IMR-90 (cell line): ENCODE results near the gene TSSK3. TPM values are rescaled to one million over a fixed set of nuclear protein-coding genes. Genes with fewer than 3 reads are reported as not detected.

ENCODE experiments used
- ATAC-seq: fragments of 200-7000 bp; cut with Tn5 transposase; 2 replicates; pipeline ENCODE4 v1.9.1; 2020; ENCODE audit warnings: low read depth, mild to moderate bottlenecking, moderate library complexity
- BruUV-seq: library from RNA; stranded (reverse); fragments of 400-500 nt; replicated peaks from 2 replicates; lab custom pipeline; 2021; lab: Mats Ljungman, UMichigan
- CTCF ChIA-PET: fragments of 300-600 bp; formaldehyde crosslinking; extraction: SDS; loops from one replicate; lab custom pipeline; 2021; ENCODE audit warnings: antibody characterized with exemption; lab: Yijun Ruan, JAX
- POLR2A ChIA-PET: fragments of 300-600 bp; sonication (Branson Sonifier 250); formaldehyde crosslinking; loops from one replicate; lab custom pipeline; 2022; ENCODE audit warnings: antibody characterized with exemption; ENCODE audit not compliant: unreplicated experiment; lab: Charles Lee
- DNase-seq: peaks from one replicate; pipeline ENCODE4 v3.0.0; 2013
- H2AFZ ChIP-seq: replicated peaks from 2 replicates; pipeline ENCODE3; 2013; ENCODE audit warnings: low read length, mild to moderate bottlenecking; ENCODE audit not compliant: poor library complexity
- H2AK5ac ChIP-seq: 2 replicates; pipeline ENCODE4 v1.6.1; 2013; ENCODE audit warnings: low read depth, low read length, inconsistent platforms
- H2AK9ac ChIP-seq: replicated peaks from 2 replicates; pipeline ENCODE3; 2013; ENCODE audit warnings: mild to moderate bottlenecking, low read depth, low read length, moderate library complexity; ENCODE audit not compliant: poor library complexity
- H2BK120ac ChIP-seq: 2 replicates; pipeline ENCODE4 v1.6.1; 2013; ENCODE audit warnings: low read depth, low read length, inconsistent platforms
- H2BK15ac ChIP-seq: 3 replicates; pipeline ENCODE4 v1.6.1; 2013; ENCODE audit warnings: low read depth, low read length, inconsistent platforms
- H2BK20ac ChIP-seq: 2 replicates; pipeline ENCODE4 v1.6.1; 2013; ENCODE audit warnings: low read depth, mild to moderate bottlenecking, inconsistent platforms, low read length, moderate library complexity
- H2BK5ac ChIP-seq: 2 replicates; pipeline ENCODE4 v1.6.1; 2013; ENCODE audit warnings: mild to moderate bottlenecking, low read depth, low read length, inconsistent platforms; ENCODE audit not compliant: poor library complexity, severe bottlenecking
- H3K14ac ChIP-seq: replicated peaks from 2 replicates; pipeline ENCODE4 v1.6.1; 2013; ENCODE audit warnings: low read depth, low read length, inconsistent platforms
- H3K18ac ChIP-seq: 2 replicates; pipeline ENCODE4 v1.6.1; 2013; ENCODE audit warnings: low read depth, low read length, control low read depth
- H3K23ac ChIP-seq: 2 replicates; pipeline ENCODE4 v1.6.1; 2013; ENCODE audit warnings: low read depth, low read length, inconsistent platforms
- H3K27ac ChIP-seq: 2 replicates; pipeline ENCODE4 v1.5.1; 2013; ENCODE audit warnings: mild to moderate bottlenecking, control low read depth, low read length; ENCODE audit not compliant: insufficient read depth
- H3K27me3 ChIP-seq: 2 replicates; pipeline ENCODE4 v1.6.1; 2013; ENCODE audit warnings: low read length; ENCODE audit not compliant: control insufficient read depth, insufficient read depth
- H3K36me3 ChIP-seq: 2 replicates; pipeline ENCODE4 v1.6.1; 2013; ENCODE audit warnings: low read length, mixed read lengths; ENCODE audit not compliant: control insufficient read depth, insufficient read depth
- H3K4ac ChIP-seq: 2 replicates; pipeline ENCODE4 v1.6.1; 2013; ENCODE audit warnings: low read depth, low read length, inconsistent platforms
- H3K4me1 ChIP-seq: 2 replicates; pipeline ENCODE4 v1.6.1; 2013; ENCODE audit warnings: low read length, mixed read lengths; ENCODE audit not compliant: control insufficient read depth, insufficient read depth
- H3K4me2 ChIP-seq: 2 replicates; pipeline ENCODE4 v1.6.1; 2013; ENCODE audit warnings: low read depth, mild to moderate bottlenecking, control low read depth, low read length, moderate library complexity
- H3K4me3 ChIP-seq: 2 replicates; pipeline ENCODE4 v1.5.1; 2013; ENCODE audit warnings: low read depth, mild to moderate bottlenecking, control low read depth, low read length, moderate library complexity; ENCODE audit not compliant: insufficient read depth
- H3K56ac ChIP-seq: 2 replicates; pipeline ENCODE4 v1.6.1; 2013; ENCODE audit warnings: low read length, inconsistent platforms; ENCODE audit not compliant: insufficient read depth; ENCODE audit errors: extremely low read depth
- H3K79me1 ChIP-seq, 2 experiments: 2 replicates each; pipeline ENCODE4 v1.6.1; 2013; ENCODE audit warnings: low read length in 2 of 2, inconsistent platforms in 1 of 2, low read depth in 1 of 2
- H3K9ac ChIP-seq: 2 replicates; pipeline ENCODE4 v1.6.1; 2013; ENCODE audit warnings: low read depth, low read length, control low read depth
- H3K9me1 ChIP-seq: 2 replicates; pipeline ENCODE4 v1.6.1; 2013; ENCODE audit warnings: low read length, inconsistent platforms; ENCODE audit not compliant: insufficient read depth
- H3K9me3 ChIP-seq: 2 replicates; pipeline ENCODE4 v1.6.1; 2013; ENCODE audit warnings: low read length; ENCODE audit not compliant: control insufficient read depth, insufficient read depth
- H4K20me1 ChIP-seq: 2 replicates; pipeline ENCODE4 v1.6.1; 2013; ENCODE audit warnings: low read length, inconsistent platforms; ENCODE audit not compliant: insufficient read depth
- H4K5ac ChIP-seq: 2 replicates; pipeline ENCODE4 v1.6.1; 2013; ENCODE audit warnings: mild to moderate bottlenecking, low read depth, low read length, control low read depth
- H4K8ac ChIP-seq, 2 experiments: 2 replicates each; pipeline ENCODE4 v1.6.1; 2013; ENCODE audit warnings: low read depth in 2 of 2, low read length in 2 of 2, control low read depth in 1 of 2, inconsistent platforms in 1 of 2
- H4K91ac ChIP-seq: 2 replicates; pipeline ENCODE4 v1.6.1; 2013; ENCODE audit warnings: low read depth, low read length, inconsistent platforms; ENCODE audit not compliant: insufficient read depth
- CEBPB ChIP-seq: IDR thresholded peaks from 2 replicates; pipeline ENCODE4 v1.6.1; 2012; ENCODE audit warnings: low read depth, low read length, improper control_type of control experiment
- CTCF ChIP-seq: conservative IDR thresholded peaks from 2 replicates; pipeline ENCODE4 v1.5.1; 2012; ENCODE audit warnings: mild to moderate bottlenecking, low read depth, low read length, improper control_type of control experiment
- FOS ChIP-seq: fragments of 150-350 bp; IDR thresholded peaks from 2 replicates; pipeline ENCODE4 v1.6.1; 2016; ENCODE audit warnings: low read depth, low read length
- MAZ ChIP-seq: IDR thresholded peaks from 2 replicates; pipeline ENCODE4 v1.6.1; 2012; ENCODE audit warnings: low read depth, mild to moderate bottlenecking, low read length, improper control_type of control experiment, moderate library complexity, borderline replicate concordance
- NFE2L2 ChIP-seq: fragments of 150-350 bp; IDR thresholded peaks from 2 replicates; pipeline ENCODE4 v1.6.1; 2016; ENCODE audit warnings: low read depth, mild to moderate bottlenecking, low read length
- RFX5 ChIP-seq: IDR thresholded peaks from 2 replicates; pipeline ENCODE4 v1.8.0; 2012; ENCODE audit warnings: low read depth, mild to moderate bottlenecking, low read length, moderate library complexity
- WGBS, 2 experiments: methylation state at CpG; one replicate each; pipeline versions ENCODE4 v1.1.5 to v1.1.7; 2013; ENCODE audit warnings: missing lambda C conversion rate in 2 of 2; ENCODE audit not compliant: insufficient read length in 1 of 2; ENCODE audit errors: extremely low coverage in 2 of 2; 5-methylcytosine and 5-hydroxymethylcytosine counted together
- dilution Hi-C: fragments of 300-500 bp; cut with HindIII; formaldehyde crosslinking; loops from one replicate; pipeline ENCODE4 v1.14.3; 2018; ENCODE audit warnings: low sequenced_read_pairs; ENCODE audit not compliant: unreplicated experiment
- in situ Hi-C: fragments of 300-500 bp; cut with MboI; formaldehyde crosslinking; loops from 3 replicates; pipeline ENCODE4 v1.14.3; 2019; ENCODE audit warnings: low sequenced_read_pairs, inconsistent platforms, mixed read lengths
- intact Hi-C: fragments of 100-400 bp; cut with micrococcal nuclease; formaldehyde crosslinking; loops from 2 replicates; pipeline ENCODE4 v1.10.0; 2022
- polyA plus RNA-seq, 3 experiments: library from polyadenylated mRNA; depleted of rRNA; stranded (reverse); fragments of >200 nt; gene quantifications; 2 replicates each; pipeline ENCODE4 v1.2.3, GENCODE V29; 2012; ENCODE audit warnings: low replicate concordance in 1 of 3
- total RNA-seq: library from RNA; depleted of rRNA; stranded (reverse); fragments of >200 nt; gene quantifications from 2 replicates; pipeline ENCODE4 v1.2.3, GENCODE V29; 2012

Gene TSSK3
- total and polyA plus RNA-seq, 2 of the 4 experiments (the other 2 are of a cell fraction), result 0.96 TPM; not detected in 1

GRCh38 chr1:32342704-32343103 lies 19.6 kb upstream of the TSSK3 start:
- Histone ChIP-seq H4K91ac (no peak overlapping the region), H3K9me1 (no peaks in the 10 kb centered on the region; the same call in 1 of the 2 replicates), H3K4me3 (no peak overlapping the region), H3K27ac (no peak overlapping the region), H2AK5ac (no peak overlapping the region), H4K20me1 (no peaks in the 10 kb centered on the region), H3K4me1 (peaks cover 2% of the 10 kb centered on the region; the same call in 1 of the 2 replicates), H4K5ac (no peak overlapping the region), H2BK20ac (no peak overlapping the region), H2BK120ac (no peak overlapping the region), H3K23ac (no peak overlapping the region), H3K4ac (no peak overlapping the region), H3K14ac (no peak overlapping the region), H3K4me2 (no peak overlapping the region), H3K18ac (no peak overlapping the region), H3K9me3 (no peaks in the 10 kb centered on the region), H3K27me3 (no peaks in the 10 kb centered on the region), H4K8ac (no peak overlapping the region), H2BK15ac (no peak overlapping the region), H2AK9ac (no peak overlapping the region), H3K79me1 (no peaks in the 10 kb centered on the region; a peak in 1 of 4 replicates), H2AFZ (no peak overlapping the region), H3K36me3 (no peaks in the 10 kb centered on the region), H3K56ac (no peak overlapping the region), H2BK5ac (no peak overlapping the region), H3K9ac (no peak overlapping the region)
- no peak for DNase-seq
- dilution Hi-C loops, result no loop called here
- TF ChIP-seq NFE2L2 (no peak), RFX5 (no peak), FOS (no peak), CEBPB (peak; percentile 85), CTCF (no peak), MAZ (no peak)
- in situ Hi-C loops, result no loop called here
- intact Hi-C loops, result no loop called here
- ATAC-seq, result no peak
- WGBS, 2 experiments, result 81% methylated on average over 3 of the region's 10 CpGs; no CpG with 5 or more reads in 1 of the 2 experiments
- no TSS peak for BruUV-seq
- ChIA-PET CTCF (interaction anchor here (0.6 kb wide), 1 partner anchor 55 kb away, joined by 10 read pairs; no protein-coding TSS in a partner anchor), POLR2A (no interaction called here)
